HEK293 (cell line): Measurements from ENCODE around the gene KNG1.

Experiments used
- CTCF ChIA-PET: fragments of 350-600 bp; formaldehyde crosslinking; extraction: SDS; loops from one replicate; lab custom pipeline; 2021; ENCODE audit warnings: antibody characterized with exemption; lab: Yijun Ruan, JAX
- POLR2A ChIA-PET: fragments of 300-600 bp; formaldehyde crosslinking; extraction: SDS; loops from one replicate; lab custom pipeline; 2020; ENCODE audit warnings: antibody characterized with exemption, inconsistent platforms; lab: Yijun Ruan, JAX
- H3K27ac ChIP-seq: fragments of 200-500 bp; sonication (Bioruptor generic); 2 replicates; pipeline ENCODE4 v1.5.1; 2014; ENCODE audit warnings: low read depth, low read length, control low read depth, inconsistent platforms; ENCODE audit errors: extremely low read depth
- H3K36me3 ChIP-seq, 2 experiments: fragments of 200-500 bp in 1 of 2; sonication (Bioruptor generic) in 1 of 2; 1 replicate in 1 of 2; 2 replicates in 1 of 2; pipeline ENCODE4 v1.5.1; 2014 to 2017; ENCODE audit warnings: inconsistent platforms in 2 of 2, low read length in 2 of 2; ENCODE audit not compliant: control insufficient read depth in 2 of 2, insufficient read depth in 1 of 2
- H3K4me1 ChIP-seq: fragments of 200-500 bp; sonication (Bioruptor generic); 2 replicates; pipeline ENCODE4 v1.5.1; 2014; ENCODE audit warnings: mild to moderate bottlenecking, low read length, inconsistent platforms; ENCODE audit not compliant: control insufficient read depth, insufficient read depth
- H3K4me3 ChIP-seq: 2 replicates; pipeline ENCODE4 v1.5.1; 2011; ENCODE audit warnings: low read depth, mild to moderate bottlenecking, control low read depth, low read length, moderate library complexity
- H3K9me3 ChIP-seq: fragments of 200-500 bp; sonication (Bioruptor generic); 2 replicates; pipeline ENCODE4 v1.5.1; 2014; ENCODE audit warnings: low read depth, low read length, inconsistent platforms; ENCODE audit not compliant: control insufficient read depth, insufficient read depth
- GFI1B ChIP-seq: fragments of 450-650 bp; formaldehyde crosslinking; IDR thresholded peaks from 2 replicates; pipeline ENCODE4 v1.5.1; 2016; ENCODE audit warnings: missing biosample characterization, missing genetic modification characterization
- PRDM10 ChIP-seq: fragments of 450-650 bp; formaldehyde crosslinking; IDR thresholded peaks from 2 replicates; pipeline ENCODE4 v1.5.1; 2016; ENCODE audit warnings: missing biosample characterization, missing genetic modification characterization
- SP2 ChIP-seq: fragments of 450-650 bp; formaldehyde crosslinking; IDR thresholded peaks from 2 replicates; pipeline ENCODE4 v1.5.1; 2016; ENCODE audit warnings: missing biosample characterization, missing genetic modification characterization
- YY1 ChIP-seq: fragments of 450-650 bp; formaldehyde crosslinking; IDR thresholded peaks from 2 replicates; pipeline ENCODE4 v1.5.1; 2018; ENCODE audit warnings: missing biosample characterization, missing genetic modification characterization
- ZFHX2 ChIP-seq: fragments of 450-650 bp; formaldehyde crosslinking; conservative IDR thresholded peaks from 2 replicates; pipeline ENCODE4 v1.5.1; 2016; ENCODE audit warnings: missing biosample characterization, missing genetic modification characterization
- ZNF138 ChIP-seq: fragments of 450-650 bp; formaldehyde crosslinking; IDR thresholded peaks from 2 replicates; pipeline ENCODE4 v1.5.1; 2016; ENCODE audit warnings: missing biosample characterization, missing genetic modification characterization, borderline replicate concordance
- ZNF174 ChIP-seq: fragments of 450-650 bp; formaldehyde crosslinking; IDR thresholded peaks from 2 replicates; pipeline ENCODE4 v1.5.0; 2017; ENCODE audit warnings: missing biosample characterization, mild to moderate bottlenecking, missing genetic modification characterization
- ZNF175 ChIP-seq: fragments of 450-650 bp; formaldehyde crosslinking; IDR thresholded peaks from 2 replicates; pipeline ENCODE4 v1.5.1; 2016; ENCODE audit warnings: missing biosample characterization, missing genetic modification characterization
- ZNF202 ChIP-seq: fragments of 450-650 bp; formaldehyde crosslinking; IDR thresholded peaks from 2 replicates; pipeline ENCODE4 v1.5.1; 2016; ENCODE audit warnings: missing biosample characterization, missing genetic modification characterization, borderline replicate concordance
- ZNF292 ChIP-seq: fragments of 450-650 bp; formaldehyde crosslinking; IDR thresholded peaks from 2 replicates; pipeline ENCODE4 v1.5.1; 2016; ENCODE audit warnings: low read depth, missing biosample characterization, missing genetic modification characterization, borderline replicate concordance
- ZNF354C ChIP-seq: fragments of 450-650 bp; formaldehyde crosslinking; IDR thresholded peaks from 2 replicates; pipeline ENCODE4 v1.5.1; 2016; ENCODE audit warnings: missing biosample characterization, missing genetic modification characterization, low read depth, borderline replicate concordance
- ZNF362 ChIP-seq: fragments of 450-650 bp; formaldehyde crosslinking; IDR thresholded peaks from 2 replicates; pipeline ENCODE4 v1.5.1; 2016; ENCODE audit warnings: missing biosample characterization, missing genetic modification characterization
- ZNF585B ChIP-seq: fragments of 450-650 bp; formaldehyde crosslinking; IDR thresholded peaks from 2 replicates; pipeline ENCODE4 v1.5.1; 2016; ENCODE audit warnings: missing biosample characterization, missing genetic modification characterization
- ZNF596 ChIP-seq: fragments of 450-650 bp; IDR thresholded peaks from 2 replicates; pipeline ENCODE4 v1.5.0; 2018; ENCODE audit warnings: missing biosample characterization, mild to moderate bottlenecking, missing genetic modification characterization, moderate library complexity
- ZNF707 ChIP-seq: fragments of 450-650 bp; formaldehyde crosslinking; IDR thresholded peaks from 2 replicates; pipeline ENCODE4 v1.5.1; 2016; ENCODE audit warnings: missing biosample characterization, missing genetic modification characterization
- TF ChIP-seq, protein P1 (sequence below): fragments of 450-650 bp; formaldehyde crosslinking; IDR thresholded peaks from 2 replicates; pipeline ENCODE4 v1.5.1; 2017; ENCODE audit warnings: missing biosample characterization, missing genetic modification characterization
- TF ChIP-seq, protein P2 (sequence below): fragments of 450-650 bp; formaldehyde crosslinking; IDR thresholded peaks from 2 replicates; pipeline ENCODE4 v1.5.1; 2016; ENCODE audit warnings: missing biosample characterization, missing genetic modification characterization
- TF ChIP-seq, protein P3 (sequence below): fragments of 450-650 bp; formaldehyde crosslinking; IDR thresholded peaks from 2 replicates; pipeline ENCODE4 v1.5.1; 2016; ENCODE audit warnings: missing biosample characterization, missing genetic modification characterization
- TF ChIP-seq, protein P4 (sequence below): fragments of 450-650 bp; formaldehyde crosslinking; IDR thresholded peaks from 2 replicates; pipeline ENCODE4 v1.5.1; 2016; ENCODE audit warnings: missing biosample characterization, missing genetic modification characterization

The KNG1 gene

GRCh38 chr3:186668426-186668825 lies 48.7 kb upstream of the KNG1 start (continued):
- TF ChIP-seq, protein P1, sequence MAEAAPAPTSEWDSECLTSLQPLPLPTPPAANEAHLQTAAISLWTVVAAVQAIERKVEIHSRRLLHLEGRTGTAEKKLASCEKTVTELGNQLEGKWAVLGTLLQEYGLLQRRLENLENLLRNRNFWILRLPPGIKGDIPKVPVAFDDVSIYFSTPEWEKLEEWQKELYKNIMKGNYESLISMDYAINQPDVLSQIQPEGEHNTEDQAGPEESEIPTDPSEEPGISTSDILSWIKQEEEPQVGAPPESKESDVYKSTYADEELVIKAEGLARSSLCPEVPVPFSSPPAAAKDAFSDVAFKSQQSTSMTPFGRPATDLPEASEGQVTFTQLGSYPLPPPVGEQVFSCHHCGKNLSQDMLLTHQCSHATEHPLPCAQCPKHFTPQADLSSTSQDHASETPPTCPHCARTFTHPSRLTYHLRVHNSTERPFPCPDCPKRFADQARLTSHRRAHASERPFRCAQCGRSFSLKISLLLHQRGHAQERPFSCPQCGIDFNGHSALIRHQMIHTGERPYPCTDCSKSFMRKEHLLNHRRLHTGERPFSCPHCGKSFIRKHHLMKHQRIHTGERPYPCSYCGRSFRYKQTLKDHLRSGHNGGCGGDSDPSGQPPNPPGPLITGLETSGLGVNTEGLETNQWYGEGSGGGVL (tag by site-specific recombination), result no peak
- TF ChIP-seq GFI1B (tag by site-specific recombination) (no peak), ZFHX2 (tag by site-specific recombination) (0 out of 2 replicates have a peak, but pooled peaks have one; percentile 10), ZNF707 (tag by site-specific recombination) (no peak)
- TF ChIP-seq, protein P2, sequence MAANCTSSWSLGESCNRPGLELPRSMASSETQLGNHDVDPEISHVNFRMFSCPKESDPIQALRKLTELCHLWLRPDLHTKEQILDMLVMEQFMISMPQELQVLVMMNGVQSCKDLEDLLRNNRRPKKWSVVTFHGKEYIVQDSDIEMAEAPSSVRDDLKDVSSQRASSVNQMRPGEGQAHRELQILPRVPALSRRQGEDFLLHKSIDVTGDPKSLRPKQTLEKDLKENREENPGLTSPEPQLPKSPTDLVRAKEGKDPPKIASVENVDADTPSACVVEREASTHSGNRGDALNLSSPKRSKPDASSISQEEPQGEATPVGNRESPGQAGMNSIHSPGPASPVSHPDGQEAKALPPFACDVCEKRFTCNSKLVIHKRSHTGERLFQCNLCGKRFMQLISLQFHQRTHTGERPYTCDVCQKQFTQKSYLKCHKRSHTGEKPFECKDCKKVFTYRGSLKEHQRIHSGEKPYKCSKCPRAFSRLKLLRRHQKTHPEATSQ (tag by site-specific recombination), result no peak
- TF ChIP-seq, protein P3, sequence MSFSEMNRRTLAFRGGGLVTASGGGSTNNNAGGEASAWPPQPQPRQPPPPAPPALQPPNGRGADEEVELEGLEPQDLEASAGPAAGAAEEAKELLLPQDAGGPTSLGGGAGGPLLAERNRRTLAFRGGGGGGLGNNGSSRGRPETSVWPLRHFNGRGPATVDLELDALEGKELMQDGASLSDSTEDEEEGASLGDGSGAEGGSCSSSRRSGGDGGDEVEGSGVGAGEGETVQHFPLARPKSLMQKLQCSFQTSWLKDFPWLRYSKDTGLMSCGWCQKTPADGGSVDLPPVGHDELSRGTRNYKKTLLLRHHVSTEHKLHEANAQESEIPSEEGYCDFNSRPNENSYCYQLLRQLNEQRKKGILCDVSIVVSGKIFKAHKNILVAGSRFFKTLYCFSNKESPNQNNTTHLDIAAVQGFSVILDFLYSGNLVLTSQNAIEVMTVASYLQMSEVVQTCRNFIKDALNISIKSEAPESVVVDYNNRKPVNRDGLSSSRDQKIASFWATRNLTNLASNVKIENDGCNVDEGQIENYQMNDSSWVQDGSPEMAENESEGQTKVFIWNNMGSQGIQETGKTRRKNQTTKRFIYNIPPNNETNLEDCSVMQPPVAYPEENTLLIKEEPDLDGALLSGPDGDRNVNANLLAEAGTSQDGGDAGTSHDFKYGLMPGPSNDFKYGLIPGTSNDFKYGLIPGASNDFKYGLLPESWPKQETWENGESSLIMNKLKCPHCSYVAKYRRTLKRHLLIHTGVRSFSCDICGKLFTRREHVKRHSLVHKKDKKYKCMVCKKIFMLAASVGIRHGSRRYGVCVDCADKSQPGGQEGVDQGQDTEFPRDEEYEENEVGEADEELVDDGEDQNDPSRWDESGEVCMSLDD (tag by site-specific recombination), result no peak

DNA sequence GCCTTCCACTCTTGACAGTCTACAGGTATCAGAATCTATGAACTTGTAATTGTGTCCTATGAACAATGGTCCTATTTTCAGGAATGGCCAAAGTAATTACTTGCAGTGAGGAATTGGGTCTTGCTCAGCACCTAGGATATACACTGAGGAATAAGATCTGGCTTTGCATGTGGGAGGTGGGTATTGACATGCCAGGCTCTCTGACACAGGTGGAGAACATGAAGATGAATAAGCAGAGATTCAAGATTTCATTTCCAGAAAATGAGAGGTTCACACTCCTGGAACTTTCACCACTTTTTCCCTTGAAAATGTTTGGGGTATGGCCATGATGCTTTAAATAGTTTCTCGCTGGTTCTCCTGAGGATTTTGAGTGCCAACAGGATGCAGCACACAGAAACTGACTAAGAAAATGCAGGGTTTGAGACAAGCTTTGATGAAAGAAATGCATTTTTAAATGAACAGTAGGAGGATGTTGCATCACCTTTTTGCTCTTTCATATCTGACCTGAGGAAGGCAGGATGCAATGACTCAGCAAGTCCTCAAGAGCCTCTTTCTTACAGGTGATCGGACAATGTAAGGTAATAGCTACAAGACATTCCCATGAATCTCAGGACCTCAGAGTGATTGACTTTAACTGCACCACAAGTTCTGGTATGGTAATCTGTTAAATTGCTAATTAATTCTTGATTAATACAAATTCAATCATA lies 47.6 kb upstream of the KNG1 start:
- ChIA-PET POLR2A (no interaction called here), CTCF (no interaction called here)
- Histone ChIP-seq H3K27ac (no peak overlapping the region), H3K36me3 (no peaks in the 10 kb centered on the region), H3K4me1 (no peaks in the 10 kb centered on the region), H3K4me3 (no peak overlapping the region), H3K9me3 (no peaks in the 10 kb centered on the region)
- TF ChIP-seq ZNF354C (tag by site-specific recombination) (no peak), ZNF175 (tag by site-specific recombination) (no peak), ZNF292 (tag by site-specific recombination) (no peak), ZNF138 (tag by site-specific recombination) (no peak), YY1 (tag by site-specific recombination) (no peak), SP2 (tag by site-specific recombination) (no peak), ZNF596 (no peak), ZNF174 (tag by site-specific recombination) (no peak), ZNF202 (tag by site-specific recombination) (no peak), ZNF585B (tag by site-specific recombination) (no peak), ZNF362 (tag by site-specific recombination) (no peak), PRDM10 (tag by site-specific recombination) (no peak)
- TF ChIP-seq, protein P4, sequence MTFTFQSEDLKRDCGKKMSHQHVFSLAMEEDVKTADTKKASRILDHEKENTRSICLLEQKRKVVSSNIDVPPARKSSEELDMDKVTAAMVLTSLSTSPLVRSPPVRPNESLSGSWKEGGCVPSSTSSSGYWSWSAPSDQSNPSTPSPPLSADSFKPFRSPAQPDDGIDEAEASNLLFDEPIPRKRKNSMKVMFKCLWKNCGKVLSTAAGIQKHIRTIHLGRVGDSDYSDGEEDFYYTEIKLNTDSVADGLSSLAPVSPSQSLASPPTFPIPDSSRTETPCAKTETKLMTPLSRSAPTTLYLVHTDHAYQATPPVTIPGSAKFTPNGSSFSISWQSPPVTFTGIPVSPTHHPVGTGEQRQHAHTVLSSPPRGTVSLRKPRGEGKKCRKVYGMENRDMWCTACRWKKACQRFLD (tag by site-specific recombination), result no peak
